ENCODE results near the gene C16orf87. TPM values are rescaled to one million over a fixed set of nuclear protein-coding genes. Genes with fewer than 3 reads are reported as not detected.

C16orf87 gene
- polyA plus RNA-seq, 2 donors, result 3.6 to 3.7 TPM

DNA sequence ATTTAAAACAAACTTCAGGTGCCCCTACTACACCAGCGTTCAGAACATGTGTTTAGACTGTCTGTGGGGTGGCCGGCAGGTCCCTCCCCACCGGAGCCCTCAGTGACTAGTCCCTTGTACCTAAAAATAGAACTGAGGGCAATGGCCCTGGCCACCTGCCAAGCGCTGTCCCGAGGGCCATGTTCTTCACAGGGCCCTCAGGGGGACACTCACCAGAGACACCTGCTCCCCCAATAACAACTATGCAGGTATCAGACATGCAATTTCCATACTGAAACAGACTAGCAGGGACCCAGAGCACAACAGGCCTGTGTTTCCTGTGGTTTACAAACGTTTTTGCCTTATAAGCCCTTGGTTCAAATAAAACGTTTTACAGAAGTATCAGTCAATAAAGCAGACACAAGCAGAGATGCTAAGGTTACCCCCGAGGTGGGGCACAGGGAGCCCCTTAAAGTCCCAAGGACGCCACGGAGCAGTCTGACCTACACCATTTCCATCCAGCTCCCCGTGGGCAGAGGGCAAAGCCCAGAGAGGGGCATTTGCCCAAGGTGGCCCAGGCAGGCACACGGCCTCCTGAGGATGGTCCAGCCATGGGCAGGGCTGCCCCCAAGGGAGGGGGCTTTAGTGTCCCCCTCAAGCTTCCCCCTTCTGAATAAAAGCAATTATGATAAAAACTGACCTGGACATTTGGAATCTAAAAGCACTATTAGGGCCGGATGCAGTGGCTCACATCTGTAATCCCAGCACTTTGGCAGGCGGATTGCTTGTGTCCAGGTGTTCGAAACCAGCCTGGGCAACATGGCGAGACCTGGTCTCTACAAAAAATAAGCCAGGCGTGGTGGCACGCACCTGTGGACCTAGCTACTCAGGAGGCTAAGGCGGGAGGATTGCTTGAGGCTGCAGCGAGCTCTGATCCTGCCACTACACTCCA is 81.9 kb downstream of the C16orf87 start:
- no peaks in the 10 kb centered on the region for H3K27me3 ChIP-seq (ENCODE audit: control insufficient read depth in 1 of 2, insufficient read depth in 2 of 2, low read length in 2 of 2)
- no peak overlapping the region for H3K4me3 ChIP-seq (ENCODE audit: low read depth in 1 of 2, low read length in 2 of 2)
- H3K36me3 ChIP-seq (ENCODE audit: control insufficient read depth in 2 of 2, insufficient read depth in 2 of 2, low read length in 1 of 2), result no peaks in the 10 kb centered on the region
- no peak overlapping the region for H3K27ac ChIP-seq (ENCODE audit: low read depth in 2 of 2, low read length in 1 of 2)
- H3K9me3 ChIP-seq (ENCODE audit: control insufficient read depth in 2 of 2, insufficient read depth in 1 of 2, low read depth in 1 of 2, low read length in 1 of 2), result no peaks in the 10 kb centered on the region
- no peaks in the 10 kb centered on the region for H3K4me1 ChIP-seq (ENCODE audit: control insufficient read depth in 2 of 2, insufficient read depth in 2 of 2, low read length in 1 of 2)
- WGBS, 2 donors, result 71 to 73% methylated on average over 20 of the region's 20 CpGs

DNA sequence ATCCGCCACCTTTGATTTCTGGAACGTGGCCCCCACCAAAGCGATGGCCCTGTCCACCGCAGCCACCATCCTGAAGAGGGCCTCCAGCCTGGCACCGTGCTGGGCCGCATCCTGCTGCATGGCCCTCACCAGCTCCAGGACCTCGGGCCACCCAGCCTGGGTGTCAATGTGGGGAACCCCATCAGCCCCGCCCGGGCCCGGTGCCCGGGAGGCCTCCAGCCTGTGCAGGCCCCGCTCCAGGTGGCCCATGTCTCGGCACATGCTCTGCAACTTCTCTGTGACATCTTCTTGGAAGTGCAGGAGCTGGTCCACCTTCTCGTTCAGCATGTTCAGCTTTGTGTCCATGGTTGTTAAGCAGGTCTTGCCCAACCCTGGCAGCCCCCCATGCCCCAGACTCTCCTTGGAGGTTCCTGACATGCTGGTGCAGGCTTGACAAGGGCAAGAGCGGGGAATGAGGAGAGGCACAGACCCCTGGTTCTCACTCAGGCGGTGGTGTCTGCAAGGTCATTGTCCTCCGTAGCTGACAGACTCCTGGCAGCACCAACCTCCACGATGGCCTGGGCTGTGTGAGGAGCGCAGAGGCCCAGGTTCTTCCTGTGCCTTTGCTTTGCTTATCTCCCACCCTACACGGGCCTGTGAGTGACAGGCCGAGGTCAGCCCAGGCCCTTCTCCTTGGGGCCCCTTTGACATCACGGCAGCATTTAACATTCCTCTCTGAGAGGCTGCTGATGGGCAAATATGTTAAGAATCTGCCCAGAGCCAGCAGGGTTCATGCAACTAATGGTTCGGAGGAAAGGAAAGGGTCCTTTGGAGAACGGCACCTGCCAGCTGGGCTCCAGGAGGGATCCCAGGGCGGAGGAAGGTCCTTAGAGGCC is 83.0 kb downstream of the C16orf87 start, which contains the start of gene MYLK3:
TSS of gene MYLK3 (minus strand) at position 568 of the 875 bp plus-strand sequence. CDS start at position 417, 151 bp downstream.
- Histone ChIP-seq H3K4me1 (ENCODE audit: control insufficient read depth in 2 of 2, insufficient read depth in 2 of 2, low read length in 1 of 2) (no peaks in the 10 kb centered on the region), H3K27ac (ENCODE audit: low read depth in 2 of 2, low read length in 1 of 2) (no peak within 1 kb of the TSS), H3K36me3 (ENCODE audit: control insufficient read depth in 2 of 2, insufficient read depth in 2 of 2, low read length in 1 of 2) (no peaks in the 10 kb centered on the region), H3K4me3 (ENCODE audit: low read depth in 1 of 2, low read length in 2 of 2) (no peak within 1 kb of the TSS), H3K9me3 (ENCODE audit: control insufficient read depth in 2 of 2, insufficient read depth in 1 of 2, low read depth in 1 of 2, low read length in 1 of 2) (no peaks in the 10 kb centered on the region), H3K27me3 (ENCODE audit: control insufficient read depth in 1 of 2, insufficient read depth in 2 of 2, low read length in 2 of 2) (no peaks in the 10 kb centered on the region)
- 77 to 80% methylated on average over 25 of the region's 25 CpGs for WGBS, 2 donors

DNA sequence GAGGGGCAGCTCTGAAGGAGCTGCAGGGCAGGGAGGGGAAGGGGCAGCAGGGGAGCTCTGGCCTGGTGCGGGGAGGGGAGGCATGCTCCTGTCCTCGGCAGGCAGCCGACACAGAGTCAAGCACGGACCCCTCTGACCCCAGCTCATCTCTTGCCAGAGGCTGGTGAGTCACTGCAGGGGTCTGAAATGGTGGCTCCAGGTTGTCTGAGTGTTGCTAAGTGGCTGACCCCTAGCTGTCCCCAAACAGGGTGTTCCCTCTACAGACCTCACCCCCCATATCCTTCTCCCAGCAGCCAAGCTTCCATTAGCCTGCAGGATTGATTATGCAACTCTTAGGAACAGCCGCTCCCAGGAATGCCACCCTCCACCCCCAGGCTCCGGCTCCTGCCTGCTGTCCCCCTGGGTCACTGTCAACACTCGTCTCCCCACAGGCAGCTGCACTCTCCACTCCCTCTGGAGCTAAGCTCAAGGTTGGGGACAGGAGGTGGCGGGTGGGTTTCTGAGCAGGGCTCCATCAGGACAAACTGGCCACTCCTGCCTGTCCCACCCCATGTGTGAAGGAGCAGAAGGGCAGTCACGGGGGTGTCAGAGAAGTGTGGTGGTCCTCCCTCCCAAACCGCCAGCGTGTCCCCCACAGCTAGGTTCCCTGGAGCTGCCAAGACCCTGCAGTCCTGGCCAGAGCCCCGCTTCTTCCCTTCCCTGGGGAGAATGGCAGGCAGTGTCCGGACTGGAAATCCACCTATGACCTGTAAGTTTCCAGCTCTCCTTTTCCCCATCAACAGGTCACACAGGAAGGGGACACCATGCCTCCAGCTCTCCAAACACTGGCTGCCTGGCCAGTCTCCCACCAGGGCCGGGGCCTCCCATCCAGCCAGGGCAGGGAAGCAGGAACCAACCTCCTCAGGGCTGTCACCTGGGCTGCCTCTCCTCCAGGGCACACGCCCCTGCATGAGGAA is 83.9 kb downstream of the C16orf87 start:
- Histone ChIP-seq H3K27ac (ENCODE audit: low read depth in 2 of 2, low read length in 1 of 2) (no peak overlapping the region), H3K4me1 (ENCODE audit: control insufficient read depth in 2 of 2, insufficient read depth in 2 of 2, low read length in 1 of 2) (no peaks in the 10 kb centered on the region), H3K4me3 (ENCODE audit: low read depth in 1 of 2, low read length in 2 of 2) (no peak overlapping the region), H3K27me3 (ENCODE audit: control insufficient read depth in 1 of 2, insufficient read depth in 2 of 2, low read length in 2 of 2) (no peaks in the 10 kb centered on the region), H3K36me3 (ENCODE audit: control insufficient read depth in 2 of 2, insufficient read depth in 2 of 2, low read length in 1 of 2) (no peaks in the 10 kb centered on the region), H3K9me3 (ENCODE audit: control insufficient read depth in 2 of 2, insufficient read depth in 1 of 2, low read depth in 1 of 2, low read length in 1 of 2) (no peaks in the 10 kb centered on the region)
- WGBS, 2 donors, result 82 to 84% methylated on average over 15 of the region's 15 CpGs

Other genes with a start within 250 kb of the C16orf87 start
- gene SHCBP1, start 209.8 kb downstream of the C16orf87 start, polyA plus RNA-seq, result 1 to 10 TPM; 1.7 to 3.5 TPM
- 10 to 100 TPM; 17.4 to 35.3 TPM for gene VPS35, start 142.0 kb downstream of the C16orf87 start, polyA plus RNA-seq
- gene ORC6, start 141.5 kb downstream of the C16orf87 start, polyA plus RNA-seq, result 1 to 10 TPM; 7.7 to 9.0 TPM
- gene MYLK3, start 82.8 kb downstream of the C16orf87 start, polyA plus RNA-seq, result under 1 TPM; 0.04 to 0.08 TPM
- 10 to 100 TPM; 53.8 to 65.8 TPM for gene GPT2, start 53.2 kb upstream of the C16orf87 start, polyA plus RNA-seq
- 10 to 100 TPM; 31.1 to 39.2 TPM for gene DNAJA2, start 142.5 kb upstream of the C16orf87 start, polyA plus RNA-seq